GM23248 (cell line): ENCODE measurements around the gene TDRD3. TPM values are rescaled to one million over a fixed set of nuclear protein-coding genes. Genes with fewer than 3 reads are reported as not detected.

Source experiments
- DNase-seq: peaks from one replicate; pipeline ENCODE4 v3.0.0-alpha.2; 2015
- H2AFZ ChIP-seq: fragments of 200-600 bp; sonication (generic); 2 replicates; pipeline ENCODE4 v1.6.1; 2016; ENCODE audit warnings: antibody characterized with exemption
- H3F3A ChIP-seq: fragments of 200-600 bp; sonication (generic); 2 replicates; pipeline ENCODE4 v1.6.1; 2016; ENCODE audit warnings: mild to moderate bottlenecking, antibody characterized with exemption, mixed run types; ENCODE audit not compliant: insufficient read depth
- H3K27ac ChIP-seq: fragments of 200-600 bp; sonication (generic); 2 replicates; pipeline ENCODE4 v1.5.1; 2016; ENCODE audit warnings: mild to moderate bottlenecking
- H3K27me3 ChIP-seq: fragments of 200-600 bp; sonication (generic); replicated peaks from 2 replicates; pipeline ENCODE4 v1.6.1; 2016; ENCODE audit warnings: mild to moderate bottlenecking; ENCODE audit not compliant: insufficient read depth
- H3K36me3 ChIP-seq: fragments of 200-600 bp; sonication (generic); 2 replicates; pipeline ENCODE4 v1.6.1; 2016; ENCODE audit warnings: low read depth, mild to moderate bottlenecking
- H3K4me1 ChIP-seq: fragments of 200-600 bp; sonication (generic); 2 replicates; pipeline ENCODE4 v1.6.1; 2016; ENCODE audit warnings: mild to moderate bottlenecking; ENCODE audit not compliant: insufficient read depth
- H3K4me2 ChIP-seq: fragments of 200-600 bp; sonication (generic); one replicate; pipeline ENCODE4 v1.6.1; 2016; ENCODE audit warnings: mild to moderate bottlenecking; ENCODE audit not compliant: unreplicated experiment
- H3K4me3 ChIP-seq: fragments of 200-600 bp; sonication (generic); 2 replicates; pipeline ENCODE4 v1.5.1; 2016; ENCODE audit warnings: mild to moderate bottlenecking
- H3K79me2 ChIP-seq: fragments of 200-600 bp; sonication (generic); 2 replicates; pipeline ENCODE4 v1.6.1; 2016; ENCODE audit warnings: mild to moderate bottlenecking; ENCODE audit not compliant: insufficient read depth
- H3K9ac ChIP-seq: fragments of 200-600 bp; sonication (generic); 2 replicates; pipeline ENCODE4 v1.6.1; 2016; ENCODE audit warnings: mild to moderate bottlenecking
- H3K9me2 ChIP-seq: fragments of 200-600 bp; sonication (generic); 2 replicates; pipeline ENCODE4 v1.6.1; 2016; ENCODE audit warnings: mixed run types, mild to moderate bottlenecking, moderate library complexity; ENCODE audit not compliant: insufficient read depth
- H3K9me3 ChIP-seq: fragments of 200-600 bp; sonication (generic); one replicate; pipeline ENCODE4 v1.6.1; 2017; ENCODE audit warnings: low read depth
- H4K20me1 ChIP-seq: fragments of 200-600 bp; sonication (generic); 2 replicates; pipeline ENCODE4 v1.6.0; 2016; ENCODE audit not compliant: insufficient read depth
- EZH2 ChIP-seq: fragments of 200-600 bp; sonication (generic); IDR thresholded peaks from 2 replicates; pipeline ENCODE4 v1.6.1; 2018; ENCODE audit warnings: antibody characterized with exemption, mild to moderate bottlenecking; ENCODE audit not compliant: insufficient read depth, poor library complexity, severe bottlenecking
- EZH2phosphoT487 ChIP-seq: fragments of 200-600 bp; sonication (generic); IDR thresholded peaks from 2 replicates; pipeline ENCODE4 v1.6.1; 2018; ENCODE audit warnings: antibody characterized with exemption, moderate library complexity, mild to moderate bottlenecking, low read depth; ENCODE audit not compliant: insufficient read depth
- WGBS, 2 experiments: methylation state at CpG; one replicate each; pipeline ENCODE4 v1.1.6; 2015 to 2017; ENCODE audit warnings: low lambda C conversion rate in 2 of 2, low coverage in 1 of 2; ENCODE audit errors: missing lambda C conversion rate in 2 of 2; 5-methylcytosine and 5-hydroxymethylcytosine counted together
- in situ Hi-C: fragments of 300-500 bp; cut with MboI; formaldehyde crosslinking; loops from 2 replicates; pipeline ENCODE4 v1.15.0; 2020
- polyA plus RNA-seq: library from polyadenylated mRNA; unstranded; fragments of >200 nt; fragmentation: Nextera tagmentation; extraction: Ambion mirVana; gene quantifications from 2 replicates; pipeline ENCODE4 v1.2.1, GENCODE V29; 2016
- total RNA-seq: library from RNA; depleted of rRNA; stranded (reverse); fragments of >200 nt; shearing (Covaris generic); gene quantifications from 2 replicates; pipeline ENCODE4 v1.2.3, GENCODE V29; 2014

Gene TDRD3
- total and polyA plus RNA-seq, 2 experiments from 2014 or later: 7.9 to 9.1 TPM

GRCh38 chr13:60395971-60396782 is 843 bp upstream of the TDRD3 start:
- H4K20me1 ChIP-seq: no peaks in the 10 kb centered on the region
- peaks cover 12% of the 10 kb centered on the region for H3F3A ChIP-seq
- H3K27ac ChIP-seq: peak overlapping the region; percentile 89
- H3K27me3 ChIP-seq: no peaks in the 10 kb centered on the region
- H3K79me2 ChIP-seq: peaks cover 33% of the 10 kb centered on the region
- H3K4me2 ChIP-seq: peak overlapping the region; percentile 88
- peak overlapping the region; percentile 89 for H3K4me3 ChIP-seq
- peaks cover 12% of the 10 kb centered on the region for H3K4me1 ChIP-seq
- 0 to 1% methylated on average over 42 to 49 of the region's 49 CpGs for WGBS, 2 experiments
- H3K9ac ChIP-seq: peak overlapping the region; percentile 97
- peak; percentile 97 for DNase-seq
- TF ChIP-seq EZH2phosphoT487 (no peak), EZH2 (no peak)
- H3K36me3 ChIP-seq: no peaks in the 10 kb centered on the region
- in situ Hi-C loops: no loop called here
- H2AFZ ChIP-seq: peak overlapping the region; percentile 90
- H3K9me2 ChIP-seq: no peaks in the 10 kb centered on the region
- H3K9me3 ChIP-seq: no peaks in the 10 kb centered on the region

GRCh38 chr13:60397704-60398378 is 821 bp downstream of the TDRD3 start:
- peak overlapping the region; percentile 97 for H3K9ac ChIP-seq
- DNase-seq: peak; percentile 84
- H2AFZ ChIP-seq: peak overlapping the region; percentile 97
- no peaks in the 10 kb centered on the region for H3K27me3 ChIP-seq
- H3F3A ChIP-seq: peaks cover 12% of the 10 kb centered on the region
- H3K36me3 ChIP-seq: no peaks in the 10 kb centered on the region
- peaks cover 49% of the 10 kb centered on the region for H3K79me2 ChIP-seq
- 1% methylated on average over 25 to 43 of the region's 43 CpGs for WGBS, 2 experiments
- TF ChIP-seq EZH2phosphoT487: no peak
- no peak for TF ChIP-seq EZH2
- no peaks in the 10 kb centered on the region for H3K9me3 ChIP-seq
- H3K9me2 ChIP-seq: no peaks in the 10 kb centered on the region
- H3K27ac ChIP-seq: peak overlapping the region; percentile 89
- H3K4me2 ChIP-seq: peak overlapping the region; percentile 97
- H4K20me1 ChIP-seq: no peaks in the 10 kb centered on the region
- H3K4me1 ChIP-seq: peaks cover 12% of the 10 kb centered on the region
- H3K4me3 ChIP-seq: peak overlapping the region; percentile 89
- in situ Hi-C loops: no loop called here

DNA sequence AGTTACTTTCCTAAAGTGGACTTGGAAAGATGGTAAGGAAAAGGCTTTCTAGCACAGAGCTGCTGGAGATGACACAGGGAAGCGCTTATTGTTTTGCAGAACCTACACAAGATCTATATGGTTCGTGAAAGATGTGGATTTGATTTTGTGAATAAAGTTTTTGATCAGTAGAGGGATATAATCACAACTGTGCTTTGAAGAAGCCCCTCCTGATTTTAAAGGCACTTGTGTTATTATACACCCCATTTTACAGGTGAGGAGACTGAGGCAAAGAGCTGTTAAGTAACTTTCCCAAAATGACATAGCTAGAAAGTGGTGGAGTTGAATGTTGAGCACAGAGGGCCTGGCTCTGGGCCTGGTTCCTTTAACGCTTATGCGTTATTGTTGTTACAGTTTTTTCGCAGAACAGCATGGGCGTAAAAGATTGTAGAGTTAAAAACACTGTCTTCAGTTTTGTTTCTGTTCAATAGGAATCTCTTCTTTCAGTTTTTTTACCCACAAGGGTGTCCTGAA is 1.4 kb downstream of the TDRD3 start:
- Histone ChIP-seq H3K9me3 (no peaks in the 10 kb centered on the region), H3F3A (peaks cover 12% of the 10 kb centered on the region), H3K9me2 (no peaks in the 10 kb centered on the region), H2AFZ (peak overlapping the region; percentile 97), H3K36me3 (no peaks in the 10 kb centered on the region), H3K4me2 (peak overlapping the region; percentile 97), H4K20me1 (no peaks in the 10 kb centered on the region), H3K27ac (peak overlapping the region; percentile 89), H3K79me2 (peaks cover 55% of the 10 kb centered on the region), H3K4me1 (peaks cover 12% of the 10 kb centered on the region), H3K27me3 (no peaks in the 10 kb centered on the region), H3K9ac (peak overlapping the region; percentile 97), H3K4me3 (peak overlapping the region; percentile 89)
- 35 to 41% methylated on average over 6 of the region's 6 CpGs for WGBS, 2 experiments
- in situ Hi-C loops: no loop called here
- peak; percentile 26 for DNase-seq
- no peak for TF ChIP-seq EZH2phosphoT487
- no peak for TF ChIP-seq EZH2

DNA sequence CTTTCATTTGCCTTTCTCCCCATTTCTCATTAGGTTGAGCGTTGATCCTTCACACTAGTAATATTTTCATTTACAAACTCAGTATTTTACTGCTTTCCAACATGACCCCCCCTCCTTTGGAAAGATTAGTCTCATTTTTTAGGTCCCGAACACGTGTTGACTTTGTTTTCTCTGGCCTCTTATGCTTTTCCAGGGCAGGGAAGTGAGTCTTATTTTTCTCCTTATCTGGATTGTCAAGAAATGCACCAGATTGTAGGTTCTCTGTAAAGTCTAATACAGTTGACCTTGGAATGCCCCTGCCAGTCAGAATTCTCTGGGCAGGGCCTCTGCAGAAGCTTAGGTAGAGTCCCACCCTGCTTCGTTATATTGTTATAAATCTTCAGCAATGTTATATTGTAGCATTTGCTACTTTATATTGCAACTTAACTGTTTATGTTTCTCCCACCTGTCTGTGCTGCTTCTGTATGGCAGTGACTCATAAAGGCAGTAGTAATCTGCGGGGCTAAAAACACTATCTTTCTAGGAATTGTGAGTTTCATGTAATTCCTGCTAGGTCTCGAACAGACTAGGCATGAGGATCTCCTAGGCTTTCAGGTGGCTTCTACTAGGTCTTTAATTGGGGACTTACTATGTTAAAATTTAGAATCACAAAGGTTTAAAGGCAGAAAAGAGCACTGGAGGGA is 2.0 kb downstream of the TDRD3 start:
- Histone ChIP-seq H3K9me3 (no peaks in the 10 kb centered on the region), H3K36me3 (no peaks in the 10 kb centered on the region), H3K9me2 (no peaks in the 10 kb centered on the region), H3K27ac (peak overlapping the region; percentile 89), H3K27me3 (no peaks in the 10 kb centered on the region), H3K79me2 (peaks cover 61% of the 10 kb centered on the region), H2AFZ (peak overlapping the region; percentile 97), H3K4me1 (peaks cover 12% of the 10 kb centered on the region), H3K9ac (peak overlapping the region; percentile 97), H4K20me1 (no peaks in the 10 kb centered on the region), H3K4me3 (peak overlapping the region; percentile 89), H3K4me2 (peak overlapping the region; percentile 97), H3F3A (peaks cover 12% of the 10 kb centered on the region)
- WGBS, 2 experiments: 35 to 39% methylated on average over 6 of the region's 6 CpGs
- peak; percentile 20 for DNase-seq
- in situ Hi-C loops: no loop called here
- TF ChIP-seq EZH2 (no peak), EZH2phosphoT487 (no peak)
